Stimulated activated CD8-positive, alpha-beta memory T cell treated with anti-CD3 and anti-CD28 coated beads, Interleukin-2, amount 100 ng/mL, for 48 hours (primary cell): ENCODE results near the gene ECHS1.

Source experiments
- DNase-seq, 2 donors: peaks; one replicate each; pipeline ENCODE4 v3.0.0-alpha.2; 2020; ENCODE audit warnings: low read depth in 2 of 2

ECHS1 gene

GRCh38 chr10:133358162-133358924, 14.8 kb downstream of the ECHS1 start:
- no peak for DNase-seq

- DNase-seq: peak; percentile 54 to 65
Observed at GRCh38 chr10:133357285-133358161, 15.6 kb downstream of the ECHS1 start, which contains the start of gene FUOM. Gene FUOM (minus strand): TSS chr10:133358019. CDS start chr10:133358007, 12 bp downstream.

- no peak for DNase-seq
Observed at GRCh38 chr10:133356549-133357284, 16.4 kb downstream of the ECHS1 start.

GRCh38 chr10:133355991-133356390, 17.2 kb downstream of the ECHS1 start:
- no peak for DNase-seq

GRCh38 chr10:133355266-133355665, 17.9 kb downstream of the ECHS1 start:
- no peak for DNase-seq

GRCh38 chr10:133354672-133355240, 18.4 kb downstream of the ECHS1 start:
- no peak for DNase-seq

- DNase-seq: no peak
Observed at GRCh38 chr10:133353988-133354605, 19.1 kb downstream of the ECHS1 start.

GRCh38 chr10:133353202-133353959, 19.8 kb downstream of the ECHS1 start:
- no peak for DNase-seq

- DNase-seq: no peak
Observed at GRCh38 chr10:133351408-133352318, 21.5 kb downstream of the ECHS1 start.

GRCh38 chr10:133350950-133351329, 22.2 kb downstream of the ECHS1 start:
- DNase-seq: no peak

GRCh38 chr10:133350283-133350949, 22.7 kb downstream of the ECHS1 start:
- DNase-seq: no peak

- no peak for DNase-seq
Observed at GRCh38 chr10:133349577-133350011, 23.6 kb downstream of the ECHS1 start.

- DNase-seq: no peak
Observed at GRCh38 chr10:133349160-133349568, 24.0 kb downstream of the ECHS1 start.

- DNase-seq: no peak
Observed at GRCh38 chr10:133347710-133348517, 25.2 kb downstream of the ECHS1 start.

- no peak for DNase-seq
Observed at GRCh38 chr10:133346413-133346812, 26.7 kb downstream of the ECHS1 start.

- no peak for DNase-seq
Observed at GRCh38 chr10:133344236-133344635, 28.9 kb downstream of the ECHS1 start.

GRCh38 chr10:133343558-133343957, 29.6 kb downstream of the ECHS1 start:
- no peak for DNase-seq

GRCh38 chr10:133342942-133343341, 30.2 kb downstream of the ECHS1 start:
- no peak for DNase-seq
